ENCODE measurements around the gene SFXN4. TPM values are rescaled to one million over a fixed set of nuclear protein-coding genes. Genes with fewer than 3 reads are reported as not detected.

Gene SFXN4
- total and polyA plus RNA-seq, 2 experiments from 2014 or later = 18.6 to 22.3 TPM

DNA sequence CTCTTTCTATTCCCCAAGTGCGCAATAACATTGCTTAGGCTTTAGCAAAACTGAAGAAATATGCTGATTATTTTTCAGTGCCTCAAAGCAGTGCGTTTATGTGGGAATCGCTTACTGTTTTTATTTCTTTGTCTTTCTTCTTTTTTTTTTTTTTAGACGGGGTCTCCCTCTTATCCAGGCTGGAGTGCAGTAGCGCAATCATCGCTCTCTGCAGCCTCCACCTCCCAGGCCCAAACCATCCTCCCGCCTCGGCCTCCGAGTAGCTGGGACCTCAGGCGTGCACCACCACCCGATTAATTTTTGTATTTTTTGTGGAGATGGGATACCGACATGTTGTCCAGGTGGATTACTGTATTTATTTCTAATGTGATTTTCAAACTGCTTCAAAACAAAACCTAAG lies 60.4 kb downstream of the SFXN4 start:
- no peak overlapping the region for H3K27ac Mint-ChIP-seq
- Histone ChIP-seq H3K27ac (ENCODE audit: low read depth) (no peak overlapping the region), H3K4me2 (peak overlapping the region; percentile 92), H3K4me1 (ENCODE audit: insufficient read depth) (no peaks in the 10 kb centered on the region), H3K79me2 (replicated peaks; ENCODE audit: insufficient read depth) (peaks cover 18% of the 10 kb centered on the region), H3F3A (replicated peaks; ENCODE audit: low read depth) (no peaks in the 10 kb centered on the region), H4K20me1 (replicated peaks; ENCODE audit: insufficient read depth) (peaks cover 15% of the 10 kb centered on the region), H3K27me3 (ENCODE audit: insufficient read depth) (no peaks in the 10 kb centered on the region), H3K9me2 (ENCODE audit: insufficient read depth) (no peaks in the 10 kb centered on the region), H2AFZ (no peak overlapping the region), H3K36me3 (ENCODE audit: insufficient read depth) (peaks cover 20% of the 10 kb centered on the region), H3K4me3 (peak overlapping the region; percentile 75)
- H3K9me3 Mint-ChIP-seq = no peaks in the 10 kb centered on the region
- H3K4me1 Mint-ChIP-seq = peaks cover 4% of the 10 kb centered on the region
- peak overlapping the region; percentile 80 for H3K4me3 Mint-ChIP-seq
- ATAC-seq (no peak), DNase-seq (ENCODE audit: low spot score) (no peak)
- H3K36me3 Mint-ChIP-seq (ENCODE audit: low read depth) = peaks cover 18% of the 10 kb centered on the region
- TF ChIP-seq NANOG (IDR thresholded peaks at IDR 0.05; ENCODE audit: borderline replicate concordance) (no peak), ZNF331 (CRISPR knock-in tag; IDR thresholded peaks at IDR 0.05; ENCODE audit: low read depth) (no peak), JUNB (IDR thresholded peaks at IDR 0.05; ENCODE audit: unreplicated experiment) (no peak), EZH2 (IDR thresholded peaks at IDR 0.05; ENCODE audit: low read depth, unreplicated experiment) (no peak), STAT1 (IDR thresholded peaks at IDR 0.05; ENCODE audit: unreplicated experiment) (no peak), ZNF462 (CRISPR knock-in tag; IDR thresholded peaks at IDR 0.05) (no peak)
- TF ChIP-seq, protein P1, sequence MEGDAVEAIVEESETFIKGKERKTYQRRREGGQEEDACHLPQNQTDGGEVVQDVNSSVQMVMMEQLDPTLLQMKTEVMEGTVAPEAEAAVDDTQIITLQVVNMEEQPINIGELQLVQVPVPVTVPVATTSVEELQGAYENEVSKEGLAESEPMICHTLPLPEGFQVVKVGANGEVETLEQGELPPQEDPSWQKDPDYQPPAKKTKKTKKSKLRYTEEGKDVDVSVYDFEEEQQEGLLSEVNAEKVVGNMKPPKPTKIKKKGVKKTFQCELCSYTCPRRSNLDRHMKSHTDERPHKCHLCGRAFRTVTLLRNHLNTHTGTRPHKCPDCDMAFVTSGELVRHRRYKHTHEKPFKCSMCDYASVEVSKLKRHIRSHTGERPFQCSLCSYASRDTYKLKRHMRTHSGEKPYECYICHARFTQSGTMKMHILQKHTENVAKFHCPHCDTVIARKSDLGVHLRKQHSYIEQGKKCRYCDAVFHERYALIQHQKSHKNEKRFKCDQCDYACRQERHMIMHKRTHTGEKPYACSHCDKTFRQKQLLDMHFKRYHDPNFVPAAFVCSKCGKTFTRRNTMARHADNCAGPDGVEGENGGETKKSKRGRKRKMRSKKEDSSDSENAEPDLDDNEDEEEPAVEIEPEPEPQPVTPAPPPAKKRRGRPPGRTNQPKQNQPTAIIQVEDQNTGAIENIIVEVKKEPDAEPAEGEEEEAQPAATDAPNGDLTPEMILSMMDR (conservative IDR thresholded peaks at IDR 0.05; ENCODE audit: low read depth in 2 of 2) = no peak
- H3K27me3 Mint-ChIP-seq (ENCODE audit: insufficient read depth, low read depth, poor library complexity) = peaks cover 4% of the 10 kb centered on the region
